K562 (cell line): ENCODE results near the gene ERC2. TPM values are rescaled to one million over a fixed set of nuclear protein-coding genes. Genes with fewer than 3 reads are reported as not detected.

Experiments
- CEBPG ChIP-seq, 3 experiments: fragments of 200-800 bp in 1 of 3; sonication (Bioruptor generic) in 1 of 3; sonication (generic) in 1 of 3; formaldehyde crosslinking in 1 of 3; IDR thresholded peaks in 2 of 3; conservative IDR thresholded peaks in 1 of 3; 2 replicates each; pipeline versions ENCODE4 v1.6.1 to v1.8.0; 2016 to 2022; ENCODE audit warnings: missing compliant biosample characterization in 2 of 3, missing genetic modification characterization in 2 of 3, mild to moderate bottlenecking in 1 of 3, missing genetic modification reagents in 1 of 3
- CHD7 ChIP-seq: fragments of 200-600 bp; sonication (generic); IDR thresholded peaks from one replicate; pipeline ENCODE4 v1.6.1; 2012; ENCODE audit warnings: mild to moderate bottlenecking, low read depth, low read length, inconsistent platforms
- ETS2 ChIP-seq: IDR thresholded peaks from 2 replicates; pipeline ENCODE4 v1.6.1; 2016; ENCODE audit warnings: borderline replicate concordance, missing genetic modification characterization, mild to moderate bottlenecking, moderate library complexity, missing compliant biosample characterization; ENCODE audit not compliant: poor library complexity, severe bottlenecking
- HNRNPUL1 ChIP-seq: fragments of 200-400 bp; formaldehyde crosslinking; IDR thresholded peaks from 2 replicates; pipeline ENCODE4 v1.6.1; 2017; ENCODE audit warnings: low read length
- IRF9 ChIP-seq: fragments of 450-650 bp; IDR thresholded peaks from 2 replicates; pipeline ENCODE4 v1.6.1; 2016; ENCODE audit warnings: missing biosample characterization, missing genetic modification characterization
- TRIM24 ChIP-seq, 2 experiments: fragments of 450-650 bp; IDR thresholded peaks; 2 replicates each; pipeline ENCODE4 v1.6.1; 2016
- USF1 ChIP-seq: sonication (generic); formaldehyde crosslinking; IDR thresholded peaks from 2 replicates; pipeline ENCODE4 v1.9.0; 2022; ENCODE audit warnings: mild to moderate bottlenecking, missing genetic modification reagents
- polyA plus RNA-seq, 8 experiments: library from polyadenylated mRNA; depleted of rRNA in 4 of 8; stranded (reverse) in 5 of 8; unstranded in 3 of 8; fragments of >200 nt; fragmentation: Nextera tagmentation in 2 of 8; fragmentation: Illumina TruSeq in 1 of 8; extraction: Ambion mirVana in 2 of 8; extraction: Trizol in 1 of 8; gene quantifications; 2 replicates each; pipeline versions ENCODE4 v1.2.1 to v1.2.3, GENCODE V29; 2011 to 2014; ENCODE audit warnings: inconsistent platforms in 1 of 8, missing spikeins in 1 of 8
- total RNA-seq, 7 experiments: library from RNA; depleted of rRNA in 6 of 7; stranded (reverse); fragments of >200 nt in 6 of 7; fragmentation: Illumina TruSeq in 2 of 7; extraction: Trizol in 2 of 7; gene quantifications; 2 replicates each; pipeline versions ENCODE4 v1.2.1 to v1.2.3, GENCODE V29; 2011 to 2021; ENCODE audit warnings: low replicate concordance in 1 of 7
- TF ChIP-seq, protein P1 (sequence below): fragments of 250-450 bp; sonication (Bioruptor Pico); IDR thresholded peaks from 2 replicates; pipeline ENCODE4 v1.5.0; 2022; ENCODE audit warnings: mild to moderate bottlenecking
- TF ChIP-seq, protein P2 (sequence below): fragments of 450-650 bp; formaldehyde crosslinking; IDR thresholded peaks from 2 replicates; pipeline ENCODE4 v1.4.0; 2020; ENCODE audit warnings: mild to moderate bottlenecking, moderate library complexity

Gene ERC2
- total and polyA plus RNA-seq, 9 of the 15 experiments (the other 6 are each of a cell fraction or from before 2014, with no cell fraction given), result 0.04 to 0.18 (median 0.07) TPM; not detected in 2

GRCh38 chr3:56133423-56133822 lies 334.8 kb downstream of the ERC2 start (continued):
- no peak for TF ChIP-seq CHD7
- no peak for TF ChIP-seq TRIM24 (IDR thresholded peaks at IDR 0.05)
- TF ChIP-seq CEBPG (CRISPR knock-in tag; IDR thresholded peaks at IDR 0.05), result no peak
- no peak for TF ChIP-seq CEBPG (tag; conservative IDR thresholded peaks at IDR 0.05 in 1 of 2, IDR thresholded peaks at IDR 0.05 in 1 of 2)
- TF ChIP-seq IRF9, result no peak
- TF ChIP-seq, protein P1, sequence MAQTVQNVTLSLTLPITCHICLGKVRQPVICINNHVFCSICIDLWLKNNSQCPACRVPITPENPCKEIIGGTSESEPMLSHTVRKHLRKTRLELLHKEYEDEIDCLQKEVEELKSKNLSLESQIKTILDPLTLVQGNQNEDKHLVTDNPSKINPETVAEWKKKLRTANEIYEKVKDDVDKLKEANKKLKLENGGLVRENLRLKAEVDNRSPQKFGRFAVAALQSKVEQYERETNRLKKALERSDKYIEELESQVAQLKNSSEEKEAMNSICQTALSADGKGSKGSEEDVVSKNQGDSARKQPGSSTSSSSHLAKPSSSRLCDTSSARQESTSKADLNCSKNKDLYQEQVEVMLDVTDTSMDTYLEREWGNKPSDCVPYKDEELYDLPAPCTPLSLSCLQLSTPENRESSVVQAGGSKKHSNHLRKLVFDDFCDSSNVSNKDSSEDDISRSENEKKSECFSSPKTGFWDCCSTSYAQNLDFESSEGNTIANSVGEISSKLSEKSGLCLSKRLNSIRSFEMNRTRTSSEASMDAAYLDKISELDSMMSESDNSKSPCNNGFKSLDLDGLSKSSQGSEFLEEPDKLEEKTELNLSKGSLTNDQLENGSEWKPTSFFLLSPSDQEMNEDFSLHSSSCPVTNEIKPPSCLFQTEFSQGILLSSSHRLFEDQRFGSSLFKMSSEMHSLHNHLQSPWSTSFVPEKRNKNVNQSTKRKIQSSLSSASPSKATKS, result no peak
- no peak for TF ChIP-seq USF1 (CRISPR knock-in tag)
- TF ChIP-seq, protein P2, sequence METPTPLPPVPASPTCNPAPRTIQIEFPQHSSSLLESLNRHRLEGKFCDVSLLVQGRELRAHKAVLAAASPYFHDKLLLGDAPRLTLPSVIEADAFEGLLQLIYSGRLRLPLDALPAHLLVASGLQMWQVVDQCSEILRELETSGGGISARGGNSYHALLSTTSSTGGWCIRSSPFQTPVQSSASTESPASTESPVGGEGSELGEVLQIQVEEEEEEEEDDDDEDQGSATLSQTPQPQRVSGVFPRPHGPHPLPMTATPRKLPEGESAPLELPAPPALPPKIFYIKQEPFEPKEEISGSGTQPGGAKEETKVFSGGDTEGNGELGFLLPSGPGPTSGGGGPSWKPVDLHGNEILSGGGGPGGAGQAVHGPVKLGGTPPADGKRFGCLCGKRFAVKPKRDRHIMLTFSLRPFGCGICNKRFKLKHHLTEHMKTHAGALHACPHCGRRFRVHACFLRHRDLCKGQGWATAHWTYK (CRISPR knock-in tag), result no peak
- TF ChIP-seq HNRNPUL1, result no peak
- TF ChIP-seq ETS2 (tag), result no peak
